ENCODE results near the gene NTMT1. TPM values are rescaled to one million over a fixed set of nuclear protein-coding genes. Genes with fewer than 3 reads are reported as not detected.

Gene NTMT1
- total RNA-seq, result 33.4 and 35.1 TPM in 2 replicates

GRCh38 chr9:129626079-129626624 lies at the start of gene NTMT1:
Gene NTMT1 (plus strand): TSS chr9:129626163. CDS start chr9:129632704, 6,541 bp downstream.

GRCh38 chr9:129620669-129621295 lies 5.2 kb upstream of the NTMT1 start, which contains the start of gene C9orf50:
Gene C9orf50 (minus strand): TSS chr9:129621101. CDS start chr9:129620574, 527 bp downstream.

GRCh38 chr9:129641750-129642585 lies 16.0 kb downstream of the NTMT1 start, which contains the start of gene ASB6:
Gene ASB6 (minus strand): TSS chr9:129642151. CDS start chr9:129641999, 152 bp downstream.

GRCh38 chr9:129665389-129665775 lies 39.4 kb downstream of the NTMT1 start, which contains the start of gene PRRX2:
Gene PRRX2 (plus strand): TSS chr9:129665647. CDS start chr9:129665868, 221 bp downstream.

Other genes with a start within 250 kb of the NTMT1 start
- gene C9orf50, start 5.1 kb upstream of the NTMT1 start, total RNA-seq, result not detected in 2 replicates
- 12.0 and 16.2 TPM in 2 replicates for gene ASB6, start 16.0 kb downstream of the NTMT1 start, total RNA-seq
- under 0.01 TPM in 1 of 2 replicates, not detected in the other for gene PRRX2, start 39.5 kb downstream of the NTMT1 start, total RNA-seq
- gene PTGES, start 126.9 kb downstream of the NTMT1 start, total RNA-seq, result 0.32 and 0.46 TPM in 2 replicates
- gene TOR1B, start 177.0 kb downstream of the NTMT1 start, total RNA-seq, result 22.7 and 34.2 TPM in 2 replicates
- 35.6 and 41.3 TPM in 2 replicates for gene TOR1A, start 198.0 kb downstream of the NTMT1 start, total RNA-seq
- 32.2 and 54.0 TPM in 2 replicates for gene C9orf78, start 209.1 kb downstream of the NTMT1 start, total RNA-seq
- 3.6 and 6.2 TPM in 2 replicates for gene USP20, start 209.3 kb downstream of the NTMT1 start, total RNA-seq